Middle frontal gyrus (tissue), 1 donor: ENCODE data around the gene SCUBE1.

Experiments used
- DNase-seq: peaks from one replicate; pipeline ENCODE4 v3.0.0-alpha.2; 2015; ENCODE audit warnings: low spot score; ENCODE audit errors: extremely low spot score

The SCUBE1 gene

GRCh38 chr22:43218786-43219185 lies 124.4 kb downstream of the SCUBE1 start:
- no peak for DNase-seq

DNA sequence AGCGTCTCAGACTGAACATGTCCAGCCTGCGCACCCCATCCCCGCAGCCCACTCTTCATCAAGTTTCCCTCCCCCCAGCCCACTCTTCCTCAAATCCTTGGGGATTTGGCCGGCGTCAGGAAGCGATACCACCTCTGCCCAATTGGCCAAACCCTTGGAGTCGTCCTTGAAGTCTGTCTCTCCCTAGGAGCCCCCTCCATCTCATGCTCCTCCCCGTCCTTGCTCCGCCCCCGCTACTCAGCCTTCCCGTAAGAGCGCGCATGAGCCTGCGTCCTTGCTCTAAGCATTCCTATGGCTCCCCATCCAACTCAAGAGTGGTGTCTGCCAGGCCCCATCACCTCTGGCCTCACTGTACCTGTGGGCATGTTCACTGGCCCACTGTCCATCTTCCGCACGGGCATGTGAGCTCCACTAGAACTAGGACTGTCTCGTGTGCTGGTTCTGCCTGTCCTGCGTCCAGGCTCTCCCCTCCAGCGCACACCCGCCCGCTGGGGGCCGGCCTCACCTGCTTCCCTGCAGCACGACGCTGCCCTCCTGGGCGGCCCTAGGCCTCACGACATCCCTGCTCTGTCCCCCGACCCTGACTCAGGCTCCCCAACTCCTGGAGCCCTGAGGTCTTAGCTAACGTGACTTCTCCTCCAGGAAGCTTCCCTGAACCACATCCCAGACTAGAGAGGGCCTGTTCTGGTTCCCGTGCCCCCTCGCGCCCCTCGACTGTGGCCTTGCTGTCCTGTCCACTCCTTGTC lies 125.7 kb downstream of the SCUBE1 start:
- DNase-seq = no peak

DNA sequence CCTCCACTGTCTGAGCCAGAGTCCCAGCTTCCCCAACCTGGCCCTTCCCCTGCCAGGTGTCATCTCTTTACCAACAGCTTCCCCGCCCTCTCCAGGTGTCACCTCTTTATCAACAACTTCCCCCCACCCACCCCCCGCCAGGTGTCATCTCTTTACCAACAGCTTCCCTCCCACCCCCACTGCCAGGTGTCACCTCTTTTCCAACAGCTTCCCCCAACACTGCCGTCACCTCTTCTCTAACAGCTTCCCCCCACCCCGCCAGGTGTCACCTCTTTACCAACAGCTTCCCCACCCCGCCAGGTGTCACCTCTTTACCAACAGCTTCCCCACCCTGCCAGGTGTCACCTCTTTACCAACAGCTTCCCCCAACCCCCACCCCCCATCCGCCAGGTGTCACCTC lies 126.4 kb downstream of the SCUBE1 start:
- no peak for DNase-seq

DNA sequence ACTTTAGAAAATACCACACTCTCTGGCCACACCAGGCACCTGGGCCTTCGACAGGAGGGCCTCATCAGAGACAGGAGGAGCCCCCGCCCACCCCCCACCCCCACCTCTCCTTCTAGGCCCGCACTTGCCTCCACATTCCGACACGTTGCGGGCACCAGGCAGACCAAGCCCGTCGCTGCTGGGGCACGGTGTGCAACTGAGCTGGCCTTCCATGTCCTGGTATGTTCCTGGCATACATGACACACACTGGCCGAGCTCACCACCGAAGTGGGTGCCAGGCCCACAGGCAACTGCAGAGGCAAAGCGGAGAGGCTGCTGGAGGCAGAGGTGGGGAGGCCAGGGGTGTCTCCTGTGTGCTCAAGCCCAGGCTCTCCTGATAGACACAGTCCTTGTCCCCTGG lies 129.2 kb downstream of the SCUBE1 start:
- no peak for DNase-seq

GRCh38 chr22:43213051-43213450 lies 130.1 kb downstream of the SCUBE1 start:
- no peak for DNase-seq

GRCh38 chr22:43212434-43212952 lies 130.7 kb downstream of the SCUBE1 start:
- no peak for DNase-seq

- no peak for DNase-seq
These were observed 131.2 kb downstream of the SCUBE1 start for GRCh38 chr22:43211941-43212433.

DNA sequence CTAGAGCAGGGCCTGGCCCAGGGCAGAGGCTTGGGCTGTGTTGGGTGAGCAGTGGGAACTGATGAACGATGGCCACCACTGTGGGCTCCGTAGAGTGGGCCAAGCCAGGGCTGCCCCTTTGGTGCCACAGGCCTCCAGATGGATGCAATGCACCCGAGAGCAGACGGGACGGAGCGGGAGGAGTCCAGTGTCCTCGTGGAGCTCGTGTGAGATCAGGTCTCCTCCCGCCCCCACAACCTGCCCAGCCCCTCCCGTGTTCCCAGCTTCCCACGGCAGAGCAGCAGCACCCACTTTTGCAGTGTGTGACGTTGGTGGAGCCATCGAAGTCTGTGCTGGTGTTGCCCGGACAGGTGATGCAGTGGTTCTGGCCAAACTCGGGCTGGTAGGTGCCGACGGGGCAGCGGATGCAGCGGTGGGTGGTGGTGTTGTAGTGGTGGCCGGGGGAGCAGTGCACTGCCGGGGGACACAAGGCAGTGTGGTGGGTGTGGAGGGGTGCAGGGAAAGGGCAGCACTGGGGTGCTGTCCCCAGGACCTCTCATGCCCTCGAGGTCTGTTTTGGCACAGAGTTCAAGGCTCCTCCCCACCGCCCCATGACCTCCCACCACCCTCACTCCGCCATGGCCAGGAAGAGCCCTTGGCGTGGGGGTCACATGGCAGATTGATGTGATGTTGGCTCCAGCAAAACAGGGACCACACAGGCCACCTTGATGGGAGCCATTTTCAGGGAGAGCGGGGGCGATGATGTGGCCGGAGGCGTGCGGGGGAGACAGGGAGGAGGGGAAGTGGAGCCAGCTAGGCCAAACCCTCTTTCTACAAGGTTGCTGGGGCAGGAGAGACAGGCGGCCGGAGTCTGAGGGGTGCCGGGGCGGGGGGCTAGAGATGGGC lies 132.3 kb downstream of the SCUBE1 start:
- no peak for DNase-seq

DNA sequence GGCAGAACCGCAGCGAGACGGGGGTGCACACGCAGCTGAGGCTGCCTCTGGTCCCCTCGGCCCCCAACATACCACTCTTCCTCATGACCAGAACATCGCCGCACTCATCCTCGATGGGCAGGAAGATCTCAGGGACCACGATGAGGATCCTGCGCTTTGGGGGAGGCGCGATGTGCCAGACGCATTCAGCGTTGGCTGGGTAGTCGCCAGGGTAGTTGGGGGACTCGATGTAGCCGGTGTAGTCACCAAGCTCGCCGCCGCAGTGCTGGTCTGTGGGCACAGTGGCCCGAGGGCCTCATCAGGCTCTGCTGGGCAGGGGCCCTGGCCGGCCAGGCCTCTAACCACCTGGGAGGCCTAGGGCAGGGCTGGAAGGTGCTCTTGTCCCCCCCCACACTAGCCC lies 133.2 kb downstream of the SCUBE1 start:
- no peak for DNase-seq

DNA sequence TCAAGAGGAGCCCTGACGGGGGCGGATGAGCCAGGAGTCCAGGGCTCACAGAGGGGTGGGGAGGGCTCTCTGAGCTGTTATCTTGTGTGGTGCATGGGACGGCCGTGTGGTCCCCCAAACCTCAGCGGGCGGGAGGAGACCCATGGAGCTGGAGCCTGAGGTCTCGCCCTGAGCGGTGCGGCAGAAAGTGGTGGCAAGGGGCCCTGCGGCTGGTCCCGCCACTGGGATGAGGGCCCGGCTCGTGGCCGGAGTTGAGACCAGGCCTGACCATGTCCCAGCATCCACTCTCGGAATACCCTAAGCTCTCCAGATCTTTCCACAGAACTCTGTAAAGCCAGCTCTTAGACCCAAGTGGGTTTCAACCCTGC lies 133.7 kb downstream of the SCUBE1 start:
- no peak for DNase-seq

- no peak for DNase-seq
These were observed 134.3 kb downstream of the SCUBE1 start for GRCh38 chr22:43208703-43209522.

DNA sequence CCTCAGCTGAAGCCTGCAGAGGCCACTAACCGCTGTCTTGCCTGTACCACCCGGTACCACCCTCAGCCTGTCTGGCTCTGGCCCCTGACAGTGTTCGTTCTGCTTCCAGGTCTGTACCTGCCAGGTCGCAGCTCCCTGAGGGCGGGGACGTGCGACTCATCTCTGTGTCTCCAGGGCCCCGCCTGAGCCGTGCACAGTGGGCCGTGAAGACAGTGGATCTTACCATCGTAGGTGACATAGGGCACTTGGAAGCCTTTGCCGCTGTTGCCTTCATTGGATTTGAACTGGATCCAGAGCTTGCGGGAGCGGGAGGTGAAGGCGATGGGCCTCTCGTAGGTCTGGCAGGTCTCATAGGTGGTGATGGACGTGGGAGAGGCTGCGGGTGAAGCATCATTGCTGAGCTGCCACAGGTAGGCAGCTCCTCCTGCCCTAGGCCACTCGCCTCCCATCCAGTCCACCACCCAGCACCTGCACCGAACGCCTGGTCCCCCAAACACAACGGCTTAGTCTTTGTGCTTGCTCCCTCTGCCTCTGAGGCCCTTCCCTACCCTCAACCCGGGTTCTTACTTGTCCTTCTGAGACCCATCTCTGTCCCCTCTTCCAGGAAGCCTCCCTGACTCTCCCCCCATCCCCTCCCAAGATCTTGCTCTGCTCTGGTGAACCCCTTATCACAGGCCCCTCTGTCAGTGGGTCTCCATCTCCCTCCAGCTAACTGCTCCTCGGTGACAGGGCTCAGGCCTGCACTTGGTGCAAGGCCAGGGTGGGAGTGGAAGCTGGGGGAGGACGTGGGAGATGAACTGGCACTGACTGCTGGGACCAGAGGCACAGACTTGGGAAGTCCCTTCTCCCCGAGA lies 135.1 kb downstream of the SCUBE1 start:
- no peak for DNase-seq

DNA sequence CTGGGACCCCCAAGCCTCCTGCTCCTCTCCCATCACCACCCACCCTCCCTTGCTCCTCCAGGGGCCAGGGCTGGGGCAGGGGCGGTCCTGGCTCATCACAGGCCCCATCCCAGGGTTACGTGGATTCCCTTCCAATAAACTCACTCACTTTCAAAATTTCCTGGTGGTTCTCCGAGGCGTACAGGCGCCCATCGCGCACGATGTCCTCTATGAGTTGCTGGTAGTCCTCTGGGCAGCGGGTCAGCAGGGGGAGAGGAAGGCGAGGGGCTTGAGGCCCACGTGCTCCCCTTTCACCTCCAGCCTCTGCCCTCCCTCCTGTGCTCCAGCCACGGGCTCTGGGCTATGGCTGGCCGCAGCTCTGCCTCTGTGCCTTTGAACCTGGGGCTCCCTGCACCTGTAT lies 135.8 kb downstream of the SCUBE1 start:
- DNase-seq = no peak

DNA sequence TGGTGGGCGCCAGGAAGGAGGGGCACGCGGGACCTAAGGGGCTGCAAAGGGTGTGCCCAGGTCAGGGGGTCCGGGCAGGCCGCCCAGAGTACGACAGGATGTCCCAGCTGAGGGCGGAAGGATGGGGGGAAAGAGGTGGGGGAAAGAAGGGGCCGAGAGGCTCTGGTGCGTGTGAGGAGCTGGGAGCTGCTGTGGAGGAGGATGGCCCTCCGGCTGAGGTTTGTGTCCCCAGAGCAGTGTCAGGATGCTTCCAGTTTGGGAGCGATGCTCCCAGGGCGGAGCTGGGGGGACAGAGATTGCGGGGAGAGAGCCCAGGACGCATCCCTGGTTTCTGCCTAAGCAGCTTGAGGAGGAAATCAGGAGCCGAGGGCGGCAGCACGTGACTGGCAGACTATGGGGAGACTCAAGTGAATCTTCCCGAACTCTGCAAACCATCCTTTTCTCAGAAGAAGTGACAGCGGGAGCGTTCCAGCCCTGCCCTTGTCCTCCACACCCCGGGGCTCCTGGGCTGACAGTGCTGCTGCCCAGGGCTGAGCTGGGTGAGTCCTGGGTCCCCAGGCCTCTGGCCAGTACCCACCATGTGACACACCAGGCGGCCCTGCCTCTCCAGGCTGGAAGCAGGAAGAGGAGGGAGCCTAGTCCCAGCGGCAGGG lies 136.5 kb downstream of the SCUBE1 start:
- DNase-seq = no peak

- DNase-seq = no peak
These were observed 137.2 kb downstream of the SCUBE1 start for GRCh38 chr22:43205748-43206508.

- no peak for DNase-seq
These were observed 137.9 kb downstream of the SCUBE1 start for GRCh38 chr22:43205261-43205691.

DNA sequence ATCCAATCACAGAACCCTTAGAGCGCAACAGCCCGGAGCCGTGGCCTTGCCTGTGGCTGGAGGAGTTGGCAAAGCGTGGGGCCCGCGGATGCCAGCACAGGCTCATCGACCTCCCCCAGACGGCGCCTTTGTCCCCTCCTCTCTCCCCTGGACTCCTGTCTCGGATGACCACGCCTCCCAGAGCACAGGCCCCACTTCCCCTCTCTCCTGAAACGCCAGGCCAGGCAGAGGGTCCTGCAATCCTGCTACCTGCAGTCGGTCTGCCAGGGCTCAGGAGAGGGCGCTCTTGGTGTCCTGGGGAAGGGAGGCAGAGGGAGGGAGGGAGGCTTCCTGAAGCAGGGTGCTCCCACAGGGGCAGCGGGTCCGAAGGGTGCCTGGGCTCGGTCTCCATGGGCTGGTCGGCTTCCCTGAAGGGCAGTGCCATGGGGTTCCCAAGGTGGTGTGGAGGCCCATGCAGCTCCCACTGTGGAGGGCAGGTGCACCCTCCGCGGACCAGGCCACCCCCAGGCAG lies 139.6 kb downstream of the SCUBE1 start:
- no peak for DNase-seq

DNA sequence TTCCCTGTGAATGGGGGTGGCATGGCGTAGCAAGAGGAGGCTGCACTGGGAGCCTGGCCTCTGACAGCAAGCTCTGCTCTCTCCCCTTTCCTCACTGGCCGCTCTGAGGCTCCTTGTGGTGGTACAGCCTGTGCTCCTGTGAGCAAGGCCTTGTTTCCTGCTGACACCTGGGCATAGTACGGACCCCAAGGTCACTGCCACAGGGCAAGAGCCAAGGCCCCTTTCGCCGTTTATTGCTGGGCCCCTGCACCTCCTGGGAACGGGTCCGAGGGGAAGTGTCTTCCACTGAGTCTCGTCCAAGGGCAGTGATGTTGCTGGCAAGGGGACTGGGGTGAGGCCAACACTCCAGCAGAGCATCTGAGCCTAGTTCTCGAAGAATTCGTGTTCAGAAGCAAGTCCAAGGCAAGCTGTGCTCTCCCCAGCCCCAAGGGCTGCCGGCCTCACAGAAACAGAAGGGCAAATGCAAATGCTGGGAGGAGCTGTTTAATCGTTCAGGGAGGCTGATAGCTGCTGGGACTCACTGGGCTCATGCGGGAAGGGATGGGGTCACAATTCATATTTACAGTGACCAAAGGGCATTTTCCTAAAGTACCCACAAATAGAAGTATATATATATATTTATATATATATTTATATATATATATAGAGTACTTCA lies 140.3 kb downstream of the SCUBE1 start:
- no peak for DNase-seq
